IMR-90 (cell line): Measurements from ENCODE around the gene KAT2B. TPM values are rescaled to one million over a fixed set of nuclear protein-coding genes. Genes with fewer than 3 reads are reported as not detected.

Experiments used
- ATAC-seq: fragments of 200-7000 bp; cut with Tn5 transposase; 2 replicates; pipeline ENCODE4 v1.9.1; 2020; ENCODE audit warnings: low read depth, mild to moderate bottlenecking, moderate library complexity
- BruUV-seq: library from RNA; stranded (reverse); fragments of 400-500 nt; replicated peaks from 2 replicates; lab custom pipeline; 2021; lab: Mats Ljungman, UMichigan
- CTCF ChIA-PET: fragments of 300-600 bp; formaldehyde crosslinking; extraction: SDS; loops from one replicate; lab custom pipeline; 2021; ENCODE audit warnings: antibody characterized with exemption; lab: Yijun Ruan, JAX
- POLR2A ChIA-PET: fragments of 300-600 bp; sonication (Branson Sonifier 250); formaldehyde crosslinking; loops from one replicate; lab custom pipeline; 2022; ENCODE audit warnings: antibody characterized with exemption; ENCODE audit not compliant: unreplicated experiment; lab: Charles Lee
- DNase-seq: peaks from one replicate; pipeline ENCODE4 v3.0.0; 2013
- H2AFZ ChIP-seq: replicated peaks from 2 replicates; pipeline ENCODE3; 2013; ENCODE audit warnings: low read length, mild to moderate bottlenecking; ENCODE audit not compliant: poor library complexity
- H2AK5ac ChIP-seq: 2 replicates; pipeline ENCODE4 v1.6.1; 2013; ENCODE audit warnings: low read depth, low read length, inconsistent platforms
- H2AK9ac ChIP-seq: replicated peaks from 2 replicates; pipeline ENCODE3; 2013; ENCODE audit warnings: mild to moderate bottlenecking, low read depth, low read length, moderate library complexity; ENCODE audit not compliant: poor library complexity
- H2BK120ac ChIP-seq: 2 replicates; pipeline ENCODE4 v1.6.1; 2013; ENCODE audit warnings: low read depth, low read length, inconsistent platforms
- H2BK15ac ChIP-seq: 3 replicates; pipeline ENCODE4 v1.6.1; 2013; ENCODE audit warnings: low read depth, low read length, inconsistent platforms
- H2BK20ac ChIP-seq: 2 replicates; pipeline ENCODE4 v1.6.1; 2013; ENCODE audit warnings: low read depth, mild to moderate bottlenecking, inconsistent platforms, low read length, moderate library complexity
- H2BK5ac ChIP-seq: 2 replicates; pipeline ENCODE4 v1.6.1; 2013; ENCODE audit warnings: mild to moderate bottlenecking, low read depth, low read length, inconsistent platforms; ENCODE audit not compliant: poor library complexity, severe bottlenecking
- H3K14ac ChIP-seq: replicated peaks from 2 replicates; pipeline ENCODE4 v1.6.1; 2013; ENCODE audit warnings: low read depth, low read length, inconsistent platforms
- H3K18ac ChIP-seq: 2 replicates; pipeline ENCODE4 v1.6.1; 2013; ENCODE audit warnings: low read depth, low read length, control low read depth
- H3K23ac ChIP-seq: 2 replicates; pipeline ENCODE4 v1.6.1; 2013; ENCODE audit warnings: low read depth, low read length, inconsistent platforms
- H3K27ac ChIP-seq: 2 replicates; pipeline ENCODE4 v1.5.1; 2013; ENCODE audit warnings: mild to moderate bottlenecking, control low read depth, low read length; ENCODE audit not compliant: insufficient read depth
- H3K27me3 ChIP-seq: 2 replicates; pipeline ENCODE4 v1.6.1; 2013; ENCODE audit warnings: low read length; ENCODE audit not compliant: control insufficient read depth, insufficient read depth
- H3K36me3 ChIP-seq: 2 replicates; pipeline ENCODE4 v1.6.1; 2013; ENCODE audit warnings: low read length, mixed read lengths; ENCODE audit not compliant: control insufficient read depth, insufficient read depth
- H3K4ac ChIP-seq: 2 replicates; pipeline ENCODE4 v1.6.1; 2013; ENCODE audit warnings: low read depth, low read length, inconsistent platforms
- H3K4me1 ChIP-seq: 2 replicates; pipeline ENCODE4 v1.6.1; 2013; ENCODE audit warnings: low read length, mixed read lengths; ENCODE audit not compliant: control insufficient read depth, insufficient read depth
- H3K4me2 ChIP-seq: 2 replicates; pipeline ENCODE4 v1.6.1; 2013; ENCODE audit warnings: low read depth, mild to moderate bottlenecking, control low read depth, low read length, moderate library complexity
- H3K4me3 ChIP-seq: 2 replicates; pipeline ENCODE4 v1.5.1; 2013; ENCODE audit warnings: low read depth, mild to moderate bottlenecking, control low read depth, low read length, moderate library complexity; ENCODE audit not compliant: insufficient read depth
- H3K56ac ChIP-seq: 2 replicates; pipeline ENCODE4 v1.6.1; 2013; ENCODE audit warnings: low read length, inconsistent platforms; ENCODE audit not compliant: insufficient read depth; ENCODE audit errors: extremely low read depth
- H3K79me1 ChIP-seq, 2 experiments: 2 replicates each; pipeline ENCODE4 v1.6.1; 2013; ENCODE audit warnings: low read length in 2 of 2, inconsistent platforms in 1 of 2, low read depth in 1 of 2
- H3K9ac ChIP-seq: 2 replicates; pipeline ENCODE4 v1.6.1; 2013; ENCODE audit warnings: low read depth, low read length, control low read depth
- H3K9me1 ChIP-seq: 2 replicates; pipeline ENCODE4 v1.6.1; 2013; ENCODE audit warnings: low read length, inconsistent platforms; ENCODE audit not compliant: insufficient read depth
- H3K9me3 ChIP-seq: 2 replicates; pipeline ENCODE4 v1.6.1; 2013; ENCODE audit warnings: low read length; ENCODE audit not compliant: control insufficient read depth, insufficient read depth
- H4K20me1 ChIP-seq: 2 replicates; pipeline ENCODE4 v1.6.1; 2013; ENCODE audit warnings: low read length, inconsistent platforms; ENCODE audit not compliant: insufficient read depth
- H4K5ac ChIP-seq: 2 replicates; pipeline ENCODE4 v1.6.1; 2013; ENCODE audit warnings: mild to moderate bottlenecking, low read depth, low read length, control low read depth
- H4K8ac ChIP-seq, 2 experiments: 2 replicates each; pipeline ENCODE4 v1.6.1; 2013; ENCODE audit warnings: low read depth in 2 of 2, low read length in 2 of 2, control low read depth in 1 of 2, inconsistent platforms in 1 of 2
- H4K91ac ChIP-seq: 2 replicates; pipeline ENCODE4 v1.6.1; 2013; ENCODE audit warnings: low read depth, low read length, inconsistent platforms; ENCODE audit not compliant: insufficient read depth
- CEBPB ChIP-seq: IDR thresholded peaks from 2 replicates; pipeline ENCODE4 v1.6.1; 2012; ENCODE audit warnings: low read depth, low read length, improper control_type of control experiment
- FOS ChIP-seq: fragments of 150-350 bp; IDR thresholded peaks from 2 replicates; pipeline ENCODE4 v1.6.1; 2016; ENCODE audit warnings: low read depth, low read length
- MAFK ChIP-seq: IDR thresholded peaks from 2 replicates; pipeline ENCODE4 v1.6.1; 2012; ENCODE audit warnings: low read depth, low read length, improper control_type of control experiment
- MAZ ChIP-seq: IDR thresholded peaks from 2 replicates; pipeline ENCODE4 v1.6.1; 2012; ENCODE audit warnings: low read depth, mild to moderate bottlenecking, low read length, improper control_type of control experiment, moderate library complexity, borderline replicate concordance
- MXI1 ChIP-seq: IDR thresholded peaks from 2 replicates; pipeline ENCODE4 v1.6.1; 2012; ENCODE audit warnings: low read depth, mild to moderate bottlenecking, low read length, moderate library complexity, borderline replicate concordance
- NFE2L2 ChIP-seq: fragments of 150-350 bp; IDR thresholded peaks from 2 replicates; pipeline ENCODE4 v1.6.1; 2016; ENCODE audit warnings: low read depth, mild to moderate bottlenecking, low read length
- POLR2A ChIP-seq: IDR thresholded peaks from 2 replicates; pipeline ENCODE4 v1.6.1; 2012; ENCODE audit warnings: mild to moderate bottlenecking, low read depth, low read length
- RAD21 ChIP-seq: IDR thresholded peaks from 2 replicates; pipeline ENCODE4 v1.6.1; 2012; ENCODE audit warnings: low read length, improper control_type of control experiment
- RCOR1 ChIP-seq: IDR thresholded peaks from 2 replicates; pipeline ENCODE4 v1.6.1; 2012; ENCODE audit warnings: mild to moderate bottlenecking, low read length, improper control_type of control experiment; ENCODE audit not compliant: insufficient replicate concordance
- SMC3 ChIP-seq: fragments of 150-350 bp; IDR thresholded peaks from 2 replicates; pipeline ENCODE4 v1.6.1; 2016; ENCODE audit warnings: low read depth, mild to moderate bottlenecking, antibody characterized with exemption, low read length, moderate library complexity
- WGBS, 2 experiments: methylation state at CpG; one replicate each; pipeline versions ENCODE4 v1.1.5 to v1.1.7; 2013; ENCODE audit warnings: missing lambda C conversion rate in 2 of 2; ENCODE audit not compliant: insufficient read length in 1 of 2; ENCODE audit errors: extremely low coverage in 2 of 2; 5-methylcytosine and 5-hydroxymethylcytosine counted together
- dilution Hi-C: fragments of 300-500 bp; cut with HindIII; formaldehyde crosslinking; loops from one replicate; pipeline ENCODE4 v1.14.3; 2018; ENCODE audit warnings: low sequenced_read_pairs; ENCODE audit not compliant: unreplicated experiment
- in situ Hi-C: fragments of 300-500 bp; cut with MboI; formaldehyde crosslinking; loops from 3 replicates; pipeline ENCODE4 v1.14.3; 2019; ENCODE audit warnings: low sequenced_read_pairs, inconsistent platforms, mixed read lengths
- intact Hi-C: fragments of 100-400 bp; cut with micrococcal nuclease; formaldehyde crosslinking; loops from 2 replicates; pipeline ENCODE4 v1.10.0; 2022
- polyA plus RNA-seq, 3 experiments: library from polyadenylated mRNA; depleted of rRNA; stranded (reverse); fragments of >200 nt; gene quantifications; 2 replicates each; pipeline ENCODE4 v1.2.3, GENCODE V29; 2012; ENCODE audit warnings: low replicate concordance in 1 of 3
- total RNA-seq: library from RNA; depleted of rRNA; stranded (reverse); fragments of >200 nt; gene quantifications from 2 replicates; pipeline ENCODE4 v1.2.3, GENCODE V29; 2012
- TF ChIP-seq, protein P1 (sequence below): fragments of 150-350 bp; IDR thresholded peaks from 2 replicates; pipeline ENCODE4 v1.6.1; 2016; ENCODE audit warnings: low read depth, mild to moderate bottlenecking, low read length, moderate library complexity, borderline replicate concordance
- TF ChIP-seq, protein P2 (sequence below): fragments of 150-350 bp; IDR thresholded peaks from 2 replicates; pipeline ENCODE4 v1.6.1; 2017; ENCODE audit warnings: mild to moderate bottlenecking, antibody characterized with exemption, low read length, low read depth

The KAT2B gene
- total and polyA plus RNA-seq, 2 of the 4 experiments (the other 2 are of a cell fraction): 2.0 to 2.2 TPM

GRCh38 chr3:20037255-20037996 lies 2.8 kb upstream of the KAT2B start (continued):
- TF ChIP-seq SMC3: no peak

GRCh38 chr3:20038699-20039465 lies 1.4 kb upstream of the KAT2B start:
- Histone ChIP-seq H3K9ac (no peak overlapping the region), H3K27ac (no peak overlapping the region), H3K4ac (no peak overlapping the region), H4K5ac (no peak overlapping the region), H4K8ac (no peak overlapping the region), H2BK5ac (no peak overlapping the region), H2BK15ac (no peak overlapping the region), H3K79me1 (peaks cover 0 to 4% of the 10 kb centered on the region in 2 experiments; a peak in 2 of 4 replicates), H4K91ac (no peak overlapping the region), H3K14ac (no peak overlapping the region), H3K4me3 (no peak overlapping the region), H2BK120ac (no peak overlapping the region), H2AK9ac (no peak overlapping the region), H2AFZ (no peak overlapping the region), H3K18ac (no peak overlapping the region), H3K4me1 (no peaks in the 10 kb centered on the region; the same call in 1 of the 2 replicates), H4K20me1 (peaks cover 3% of the 10 kb centered on the region), H3K56ac (no peak overlapping the region), H3K23ac (no peak overlapping the region), H3K9me1 (no peaks in the 10 kb centered on the region), H2BK20ac (no peak overlapping the region), H3K36me3 (no peaks in the 10 kb centered on the region), H3K27me3 (no peaks in the 10 kb centered on the region), H3K9me3 (no peaks in the 10 kb centered on the region), H3K4me2 (peak overlapping the region; percentile 54), H2AK5ac (no peak overlapping the region)
- in situ Hi-C loops: no loop called here
- dilution Hi-C loops: no loop called here
- 58% methylated on average over 3 of the region's 16 CpGs; no CpG with 5 or more reads in 1 of the 2 experiments for WGBS, 2 experiments
- BruUV-seq: no TSS peak
- CTCF ChIA-PET: interaction anchor here (0.7 kb wide), 1 partner anchor 10 kb away, joined by 3 read pairs; no protein-coding TSS in a partner anchor
- ATAC-seq: no peak
- no peak for DNase-seq
- intact Hi-C loops: loop anchor here (5.0 to 10.0 kb wide), 2 partner anchors 72 to 306 kb away; no protein-coding TSS in a partner anchor
- POLR2A ChIA-PET: no interaction called here
- TF ChIP-seq, protein P1, sequence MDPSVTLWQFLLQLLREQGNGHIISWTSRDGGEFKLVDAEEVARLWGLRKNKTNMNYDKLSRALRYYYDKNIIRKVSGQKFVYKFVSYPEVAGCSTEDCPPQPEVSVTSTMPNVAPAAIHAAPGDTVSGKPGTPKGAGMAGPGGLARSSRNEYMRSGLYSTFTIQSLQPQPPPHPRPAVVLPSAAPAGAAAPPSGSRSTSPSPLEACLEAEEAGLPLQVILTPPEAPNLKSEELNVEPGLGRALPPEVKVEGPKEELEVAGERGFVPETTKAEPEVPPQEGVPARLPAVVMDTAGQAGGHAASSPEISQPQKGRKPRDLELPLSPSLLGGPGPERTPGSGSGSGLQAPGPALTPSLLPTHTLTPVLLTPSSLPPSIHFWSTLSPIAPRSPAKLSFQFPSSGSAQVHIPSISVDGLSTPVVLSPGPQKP: no peak
- TF ChIP-seq CEBPB (no peak), RAD21 (no peak), MAFK (no peak), SMC3 (no peak), MXI1 (no peak), FOS (no peak), POLR2A (no peak), MAZ (no peak), RCOR1 (no peak), NFE2L2 (no peak)
- TF ChIP-seq, protein P2, sequence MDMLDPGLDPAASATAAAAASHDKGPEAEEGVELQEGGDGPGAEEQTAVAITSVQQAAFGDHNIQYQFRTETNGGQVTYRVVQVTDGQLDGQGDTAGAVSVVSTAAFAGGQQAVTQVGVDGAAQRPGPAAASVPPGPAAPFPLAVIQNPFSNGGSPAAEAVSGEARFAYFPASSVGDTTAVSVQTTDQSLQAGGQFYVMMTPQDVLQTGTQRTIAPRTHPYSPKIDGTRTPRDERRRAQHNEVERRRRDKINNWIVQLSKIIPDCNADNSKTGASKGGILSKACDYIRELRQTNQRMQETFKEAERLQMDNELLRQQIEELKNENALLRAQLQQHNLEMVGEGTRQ: no peak
